PC-9 (cell line): ENCODE results near the gene LAMA5.

Experiments used
- CTCF ChIP-seq: fragments of 200-600 bp; sonication (generic); conservative IDR thresholded peaks from 2 replicates; pipeline ENCODE4 v1.6.1; 2017; ENCODE audit warnings: mixed run types, antibody characterized with exemption, mild to moderate bottlenecking, moderate library complexity
- EZH2 ChIP-seq: fragments of 200-600 bp; sonication (generic); IDR thresholded peaks from 2 replicates; pipeline ENCODE4 v1.8.0; 2017; ENCODE audit warnings: antibody characterized with exemption, low read depth

GRCh38 chr20:62336329-62336728, 30.8 kb downstream of the LAMA5 start:
- TF ChIP-seq CTCF (no peak), EZH2 (no peak)
